ENCODE results near the gene NFKBIZ.

- TF ChIP-seq CTCF (IDR thresholded peaks at IDR 0.05; ENCODE audit: extremely low read depth in 1 of 2, insufficient read depth in 1 of 2, low read depth in 1 of 2, low read length in 2 of 2) (no peak), EZH2 (IDR thresholded peaks at IDR 0.05; ENCODE audit: borderline replicate concordance, low read depth, low read length, severe bottlenecking) (no peak), POLR2A (IDR thresholded peaks at IDR 0.05; ENCODE audit: low read depth, low read length) (no peak)
Observed at GRCh38 chr3:101868534-101869464, 19.5 kb downstream of the NFKBIZ start.
